VCaP (cell line): Measurements from ENCODE around the gene COL25A1.

Source experiments
- H3K27ac ChIP-seq: fragments of 450-650 bp; 2 replicates; pipeline ENCODE4 v1.5.1; 2017
- TF ChIP-seq, protein P1 (sequence below): fragments of 450-650 bp; conservative IDR thresholded peaks from 2 replicates; pipeline ENCODE4 v1.5.1; 2017; ENCODE audit warnings: mild to moderate bottlenecking, moderate library complexity

COL25A1 gene

GRCh38 chr4:108978066-108978465, 324.4 kb downstream of the COL25A1 start:
- no peak overlapping the region for H3K27ac ChIP-seq
- TF ChIP-seq, protein P1, sequence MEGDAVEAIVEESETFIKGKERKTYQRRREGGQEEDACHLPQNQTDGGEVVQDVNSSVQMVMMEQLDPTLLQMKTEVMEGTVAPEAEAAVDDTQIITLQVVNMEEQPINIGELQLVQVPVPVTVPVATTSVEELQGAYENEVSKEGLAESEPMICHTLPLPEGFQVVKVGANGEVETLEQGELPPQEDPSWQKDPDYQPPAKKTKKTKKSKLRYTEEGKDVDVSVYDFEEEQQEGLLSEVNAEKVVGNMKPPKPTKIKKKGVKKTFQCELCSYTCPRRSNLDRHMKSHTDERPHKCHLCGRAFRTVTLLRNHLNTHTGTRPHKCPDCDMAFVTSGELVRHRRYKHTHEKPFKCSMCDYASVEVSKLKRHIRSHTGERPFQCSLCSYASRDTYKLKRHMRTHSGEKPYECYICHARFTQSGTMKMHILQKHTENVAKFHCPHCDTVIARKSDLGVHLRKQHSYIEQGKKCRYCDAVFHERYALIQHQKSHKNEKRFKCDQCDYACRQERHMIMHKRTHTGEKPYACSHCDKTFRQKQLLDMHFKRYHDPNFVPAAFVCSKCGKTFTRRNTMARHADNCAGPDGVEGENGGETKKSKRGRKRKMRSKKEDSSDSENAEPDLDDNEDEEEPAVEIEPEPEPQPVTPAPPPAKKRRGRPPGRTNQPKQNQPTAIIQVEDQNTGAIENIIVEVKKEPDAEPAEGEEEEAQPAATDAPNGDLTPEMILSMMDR = no peak

GRCh38 chr4:108972613-108973283, 329.7 kb downstream of the COL25A1 start:
- H3K27ac ChIP-seq = no peak overlapping the region
- TF ChIP-seq, protein P1 = no peak

DNA sequence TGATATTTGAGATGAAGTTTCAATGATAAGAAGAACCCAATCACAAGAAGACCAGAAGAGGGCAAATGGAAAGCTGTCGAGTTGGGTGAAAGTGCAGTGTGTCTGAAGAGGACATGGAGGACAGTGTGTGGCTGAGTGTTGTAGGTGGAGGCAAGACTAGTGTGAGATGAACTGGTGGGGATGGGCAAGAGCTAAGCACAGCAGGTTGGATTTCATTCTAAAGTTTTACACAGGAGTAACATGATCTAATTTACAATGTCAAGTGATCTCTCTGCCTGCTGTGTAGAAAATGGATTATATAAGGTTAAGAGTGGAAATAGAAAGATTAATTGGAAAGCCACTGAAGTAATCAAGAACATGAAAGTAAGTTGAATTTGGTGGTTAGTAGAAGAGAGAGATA, 331.0 kb downstream of the COL25A1 start:
- TF ChIP-seq, protein P1 = no peak
- H3K27ac ChIP-seq = no peak overlapping the region

GRCh38 chr4:108965472-108966076, 336.9 kb downstream of the COL25A1 start:
- no peak overlapping the region for H3K27ac ChIP-seq
- TF ChIP-seq, protein P1 = no peak

DNA sequence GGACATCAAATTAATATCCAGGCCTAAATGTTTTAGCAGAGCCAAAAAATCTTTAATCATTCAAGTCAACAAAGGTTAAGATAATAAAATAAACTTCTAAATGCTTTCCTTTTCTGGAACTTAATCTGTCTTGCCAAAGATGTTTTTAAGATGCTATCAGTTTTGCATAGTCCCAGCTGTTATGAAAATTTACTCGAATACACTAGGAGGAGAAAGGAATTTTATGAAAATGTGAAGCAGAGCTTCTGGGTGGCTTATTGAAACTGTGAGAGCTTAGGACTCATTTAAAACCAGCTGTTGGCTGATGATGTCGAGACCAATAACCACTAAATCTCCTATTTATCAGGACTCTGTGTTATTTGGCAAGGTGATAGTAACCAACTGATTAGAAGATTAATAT, 337.4 kb downstream of the COL25A1 start:
- H3K27ac ChIP-seq = no peak overlapping the region
- TF ChIP-seq, protein P1 = no peak

DNA sequence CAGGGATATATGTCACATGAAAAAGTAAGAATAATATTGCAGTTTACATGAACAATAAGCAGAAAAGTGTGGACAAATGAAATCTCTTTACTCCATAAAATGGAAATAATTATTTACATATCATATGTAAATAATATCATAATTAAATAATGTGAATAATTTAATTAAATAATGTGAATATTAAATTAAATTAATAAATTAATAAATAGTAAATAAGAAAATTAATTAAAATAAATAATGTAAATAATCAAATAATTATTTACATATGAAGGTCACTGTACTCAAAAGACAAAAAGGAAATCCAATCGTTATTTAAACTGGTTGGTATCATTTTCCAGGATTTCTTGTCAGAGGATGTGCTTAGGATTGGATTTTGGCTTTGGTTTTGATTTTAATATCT, 338.5 kb downstream of the COL25A1 start:
- H3K27ac ChIP-seq = no peak overlapping the region
- TF ChIP-seq, protein P1 = no peak

- TF ChIP-seq, protein P1 = no peak
- no peak overlapping the region for H3K27ac ChIP-seq
These were observed 343.0 kb downstream of the COL25A1 start for GRCh38 chr4:108959491-108959890.
